HG03066 (cell line): ENCODE data around the gene MYH7.
"Not testable (repeated sequence)": the region's sequence is repeated elsewhere in the genome, so short reads cannot be mapped to it uniquely, and the experiment has no call there.

Experiments used
- ATAC-seq: cut with Tn5 transposase; IDR thresholded peaks from one replicate; pipeline ENCODE4 v1.9.1; 2021; ENCODE audit warnings: low read depth; ENCODE audit not compliant: unreplicated experiment

Gene MYH7

GRCh38 chr14:23409966-23410635 is 25.4 kb downstream of the MYH7 start:
- ATAC-seq: no peak

GRCh38 chr14:23409475-23409874 is 26.0 kb downstream of the MYH7 start:
- no peak for ATAC-seq

- no peak for ATAC-seq
These were observed 27.2 kb downstream of the MYH7 start for GRCh38 chr14:23408307-23408630.

GRCh38 chr14:23407516-23408306 is 27.7 kb downstream of the MYH7 start, which contains the start of gene MYH6:
TSS of gene MYH6 (minus strand) at chr14:23408273. CDS start at chr14:23407223, 1,050 bp downstream.
- no peak for ATAC-seq

GRCh38 chr14:23406725-23407355 is 28.6 kb downstream of the MYH7 start:
- no peak for ATAC-seq

GRCh38 chr14:23406244-23406643 is 29.2 kb downstream of the MYH7 start:
- no peak for ATAC-seq

- ATAC-seq: no peak
These were observed 29.9 kb downstream of the MYH7 start for GRCh38 chr14:23405516-23406025.

- no peak for ATAC-seq
These were observed 30.4 kb downstream of the MYH7 start for GRCh38 chr14:23405096-23405495.

GRCh38 chr14:23404331-23404900 is 31.0 kb downstream of the MYH7 start:
- no peak for ATAC-seq

GRCh38 chr14:23403908-23404307 is 31.6 kb downstream of the MYH7 start:
- ATAC-seq: no peak

GRCh38 chr14:23403139-23403438 is 32.4 kb downstream of the MYH7 start:
- no peak for ATAC-seq

- no peak for ATAC-seq
These were observed 32.9 kb downstream of the MYH7 start for GRCh38 chr14:23402296-23403138.

- ATAC-seq: no peak
These were observed 34.2 kb downstream of the MYH7 start for GRCh38 chr14:23401291-23401690.

GRCh38 chr14:23400496-23401149 is 34.8 kb downstream of the MYH7 start:
- not testable (repeated sequence) for ATAC-seq

GRCh38 chr14:23399591-23399990 is 35.9 kb downstream of the MYH7 start:
- ATAC-seq: no peak

GRCh38 chr14:23399136-23399535 is 36.3 kb downstream of the MYH7 start:
- no peak for ATAC-seq

GRCh38 chr14:23398348-23398747 is 37.1 kb downstream of the MYH7 start:
- no peak for ATAC-seq

- no peak for ATAC-seq
These were observed 38.6 kb downstream of the MYH7 start for GRCh38 chr14:23396781-23397407.

- ATAC-seq: no peak
These were observed 39.3 kb downstream of the MYH7 start for GRCh38 chr14:23396126-23396525.
